ENCODE data around the gene LBR. TPM values are rescaled to one million over a fixed set of nuclear protein-coding genes. Genes with fewer than 3 reads are reported as not detected.
A peak's percentile ranks its signal among the peaks of the same experiment; 100 is the strongest.

The LBR gene
- total RNA-seq = 10 to 100 TPM; 49.8 to 72.3 TPM
- polyA plus RNA-seq (2013, experiment 1 of 2) = 98.3 TPM
- polyA plus RNA-seq (2013, experiment 2 of 2) = 96.7 TPM
- long read RNA-seq, experiment 1, partial matches to known transcripts = 3 of 13 reads
- long read RNA-seq, experiment 1, other reads (novel, unspliced or antisense) = 7 of 13 reads
- long read RNA-seq, experiment 2, transcript LBR-201 (14 exons, 3,745 nt) = major isoform, 76 of 124 reads
- long read RNA-seq, experiment 2, partial matches to known transcripts = 15 of 124 reads
- long read RNA-seq, experiment 2, other reads (novel, unspliced or antisense) = 33 of 124 reads
- long read RNA-seq, experiment 3, transcript LBR-201 (14 exons, 3,745 nt) = major isoform, 498 of 592 reads
- long read RNA-seq, experiment 3, partial matches to known transcripts = 19 of 592 reads
- long read RNA-seq, experiment 3, other reads (novel, unspliced or antisense) = 71 of 592 reads
- long read RNA-seq, experiment 4, transcript LBR-201 (14 exons, 3,745 nt) = major isoform, 6 of 8 reads
- long read RNA-seq, experiment 4, partial matches to known transcripts = 0 of 8 reads
- long read RNA-seq, experiment 4, other reads (novel, unspliced or antisense) = 2 of 8 reads

DNA sequence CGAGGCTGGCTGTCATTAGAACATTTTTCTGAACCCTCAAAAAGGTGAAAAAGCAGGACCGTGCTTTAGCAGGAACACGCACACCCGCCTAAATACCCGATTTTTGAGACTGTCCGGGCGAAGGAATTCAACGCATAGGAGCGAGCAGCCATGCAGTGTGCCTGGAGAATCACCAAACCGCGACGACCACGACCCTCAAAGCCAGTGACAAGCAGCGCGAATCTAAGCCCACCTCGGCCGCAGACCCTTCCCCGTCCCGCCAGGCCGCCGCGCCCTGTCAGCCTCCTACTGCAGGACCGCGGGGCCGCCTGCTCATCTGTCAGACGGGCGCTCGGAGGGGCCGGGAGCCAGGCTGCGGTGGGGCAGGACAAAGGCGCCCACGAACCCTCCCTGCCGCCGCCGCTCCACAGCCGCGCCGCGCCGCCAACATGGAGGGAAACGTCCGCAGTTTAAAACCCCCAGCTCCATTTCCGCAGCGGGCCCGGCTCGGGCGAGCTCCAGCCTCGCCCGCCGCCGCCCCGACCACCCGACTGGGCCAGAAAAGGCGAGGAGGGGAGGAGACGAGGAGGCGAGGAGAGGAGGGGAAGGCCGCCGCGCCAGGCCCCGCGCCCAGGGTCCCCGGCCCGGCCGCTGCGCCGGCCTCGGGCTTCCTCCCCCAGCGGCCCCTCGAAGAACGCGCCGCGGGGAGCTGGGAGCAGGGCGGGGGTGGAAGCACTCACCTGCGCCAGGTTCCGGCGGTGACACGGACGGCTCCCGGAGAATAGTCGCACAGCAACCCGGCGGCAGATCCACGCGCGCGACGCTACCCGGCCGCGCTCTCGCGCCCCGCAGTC, at the start of gene LBR:
Gene LBR, minus strand, starts transcription at position 804 of the 833 bp plus-strand sequence. CDS start 3,963 bp downstream, outside the sequence.
- Mint-ChIP-seq H3K9me3 (peaks cover 20% of the 10 kb centered on the region), H3K27ac (peak within 1 kb of the TSS; percentile 94), H3K4me1 (peaks cover 47% of the 10 kb centered on the region), H3K4me3 (peak within 1 kb of the TSS; percentile 80), H3K27me3 (ENCODE audit: insufficient read depth) (peaks cover 61% of the 10 kb centered on the region), H3K36me3 (ENCODE audit: low read depth) (no peaks in the 10 kb centered on the region)
- H3K4me3 ChIP-seq (ENCODE audit: low read length) = peak within 1 kb of the TSS; percentile 89
- DNase-seq = peak; percentile 68
- WGBS, 2 experiments (ENCODE audit: insufficient coverage in 1 of 2, insufficient read length in 1 of 2) = 0 to 2% methylated on average over 5 to 94 of the region's 94 CpGs
- peaks cover 4% of the 10 kb centered on the region for H3K4me1 ChIP-seq (ENCODE audit: control insufficient read depth, insufficient read depth, low read length)
- TF ChIP-seq, protein P1, sequence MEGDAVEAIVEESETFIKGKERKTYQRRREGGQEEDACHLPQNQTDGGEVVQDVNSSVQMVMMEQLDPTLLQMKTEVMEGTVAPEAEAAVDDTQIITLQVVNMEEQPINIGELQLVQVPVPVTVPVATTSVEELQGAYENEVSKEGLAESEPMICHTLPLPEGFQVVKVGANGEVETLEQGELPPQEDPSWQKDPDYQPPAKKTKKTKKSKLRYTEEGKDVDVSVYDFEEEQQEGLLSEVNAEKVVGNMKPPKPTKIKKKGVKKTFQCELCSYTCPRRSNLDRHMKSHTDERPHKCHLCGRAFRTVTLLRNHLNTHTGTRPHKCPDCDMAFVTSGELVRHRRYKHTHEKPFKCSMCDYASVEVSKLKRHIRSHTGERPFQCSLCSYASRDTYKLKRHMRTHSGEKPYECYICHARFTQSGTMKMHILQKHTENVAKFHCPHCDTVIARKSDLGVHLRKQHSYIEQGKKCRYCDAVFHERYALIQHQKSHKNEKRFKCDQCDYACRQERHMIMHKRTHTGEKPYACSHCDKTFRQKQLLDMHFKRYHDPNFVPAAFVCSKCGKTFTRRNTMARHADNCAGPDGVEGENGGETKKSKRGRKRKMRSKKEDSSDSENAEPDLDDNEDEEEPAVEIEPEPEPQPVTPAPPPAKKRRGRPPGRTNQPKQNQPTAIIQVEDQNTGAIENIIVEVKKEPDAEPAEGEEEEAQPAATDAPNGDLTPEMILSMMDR (conservative IDR thresholded peaks at IDR 0.05) = peak; percentile 20
- peaks cover 7% of the 10 kb centered on the region for H3K9me3 ChIP-seq (ENCODE audit: control insufficient read depth, low read length)
- peak within 1 kb of the TSS; percentile 97 for H3K27ac ChIP-seq (ENCODE audit: low read depth, low read length)
- H3K9ac ChIP-seq (ENCODE audit: extremely low read depth, low read length, poor library complexity, severe bottlenecking) = peak within 1 kb of the TSS; percentile 81
- H3K36me3 ChIP-seq (ENCODE audit: control insufficient read depth, insufficient read depth, low read length) = peaks cover 6% of the 10 kb centered on the region
- peaks cover 5% of the 10 kb centered on the region for H3K27me3 ChIP-seq (ENCODE audit: control insufficient read depth, insufficient read depth, low read length, poor library complexity, severe bottlenecking)

- peaks cover 4% of the 10 kb centered on the region for H3K4me1 Mint-ChIP-seq
- H3K27ac ChIP-seq (ENCODE audit: low read depth, low read length) = no peak overlapping the region
Observed at GRCh38 chr1:225477296-225477911, 49.6 kb upstream of the LBR start.

More at GRCh38 chr1:225477296-225477911, 49.6 kb upstream of the LBR start:
- H3K36me3 ChIP-seq (ENCODE audit: control insufficient read depth, insufficient read depth, low read length) = no peaks in the 10 kb centered on the region
- DNase-seq = no peak
- Mint-ChIP-seq H3K27ac (no peak overlapping the region), H3K27me3 (ENCODE audit: insufficient read depth) (peaks cover 12% of the 10 kb centered on the region), H3K36me3 (ENCODE audit: low read depth) (no peaks in the 10 kb centered on the region), H3K4me3 (no peak overlapping the region), H3K9me3 (no peaks in the 10 kb centered on the region)
- H3K9ac ChIP-seq (ENCODE audit: extremely low read depth, low read length, poor library complexity, severe bottlenecking) = no peak overlapping the region
- no peaks in the 10 kb centered on the region for H3K27me3 ChIP-seq (ENCODE audit: control insufficient read depth, insufficient read depth, low read length, poor library complexity, severe bottlenecking)
- 92 to 95% methylated on average over 4 to 6 of the region's 6 CpGs for WGBS, 2 experiments (ENCODE audit: insufficient coverage in 1 of 2, insufficient read length in 1 of 2)
- no peak overlapping the region for H3K4me3 ChIP-seq (ENCODE audit: low read length)
- H3K9me3 ChIP-seq (ENCODE audit: control insufficient read depth, low read length) = no peaks in the 10 kb centered on the region
- TF ChIP-seq, protein P1 (conservative IDR thresholded peaks at IDR 0.05) = no peak
- no peaks in the 10 kb centered on the region for H3K4me1 ChIP-seq (ENCODE audit: control insufficient read depth, insufficient read depth, low read length)

Data from endodermal cell (in vitro differentiated cells).